ENCODE results near the gene HEATR5A.
"Not testable (repeated sequence)": the region's sequence is repeated elsewhere in the genome, so short reads cannot be mapped to it uniquely, and the experiment has no call there.

DNA sequence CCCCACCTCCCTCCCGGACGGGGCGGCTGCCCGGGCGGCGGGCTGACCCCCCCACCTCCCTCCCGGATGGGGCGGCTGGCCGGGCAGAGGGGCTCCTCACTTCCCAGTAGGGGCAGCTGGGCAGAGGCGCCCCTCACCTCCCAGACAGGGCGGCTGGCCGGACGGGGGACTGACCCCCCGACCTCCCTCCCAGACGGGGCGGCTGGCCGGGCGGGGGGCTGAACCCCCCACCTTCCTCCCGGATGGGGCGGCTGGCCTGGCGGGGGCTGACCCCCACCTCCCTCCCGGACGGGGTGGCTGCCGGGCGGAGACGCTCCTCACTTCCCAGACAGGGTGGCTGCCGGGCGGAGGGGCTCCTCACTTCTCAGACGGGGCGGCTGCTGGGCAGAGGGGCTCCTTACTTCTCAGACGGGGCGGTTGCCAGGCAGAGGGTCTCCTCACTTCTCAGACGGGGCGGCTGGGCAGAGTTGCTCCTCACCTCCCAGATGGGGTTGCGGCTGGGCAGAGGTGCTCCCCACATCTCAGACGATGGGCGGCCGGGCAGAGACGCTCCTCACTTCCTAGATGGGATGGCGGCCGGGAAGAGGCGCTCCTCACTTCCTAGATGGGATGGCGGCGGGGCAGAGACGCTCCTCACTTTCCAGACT, 16.8 kb upstream of the HEATR5A start:
- TF ChIP-seq, protein P1, sequence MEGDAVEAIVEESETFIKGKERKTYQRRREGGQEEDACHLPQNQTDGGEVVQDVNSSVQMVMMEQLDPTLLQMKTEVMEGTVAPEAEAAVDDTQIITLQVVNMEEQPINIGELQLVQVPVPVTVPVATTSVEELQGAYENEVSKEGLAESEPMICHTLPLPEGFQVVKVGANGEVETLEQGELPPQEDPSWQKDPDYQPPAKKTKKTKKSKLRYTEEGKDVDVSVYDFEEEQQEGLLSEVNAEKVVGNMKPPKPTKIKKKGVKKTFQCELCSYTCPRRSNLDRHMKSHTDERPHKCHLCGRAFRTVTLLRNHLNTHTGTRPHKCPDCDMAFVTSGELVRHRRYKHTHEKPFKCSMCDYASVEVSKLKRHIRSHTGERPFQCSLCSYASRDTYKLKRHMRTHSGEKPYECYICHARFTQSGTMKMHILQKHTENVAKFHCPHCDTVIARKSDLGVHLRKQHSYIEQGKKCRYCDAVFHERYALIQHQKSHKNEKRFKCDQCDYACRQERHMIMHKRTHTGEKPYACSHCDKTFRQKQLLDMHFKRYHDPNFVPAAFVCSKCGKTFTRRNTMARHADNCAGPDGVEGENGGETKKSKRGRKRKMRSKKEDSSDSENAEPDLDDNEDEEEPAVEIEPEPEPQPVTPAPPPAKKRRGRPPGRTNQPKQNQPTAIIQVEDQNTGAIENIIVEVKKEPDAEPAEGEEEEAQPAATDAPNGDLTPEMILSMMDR (IDR thresholded peaks at IDR 0.05): not testable (repeated sequence)
- TF ChIP-seq EZH2 (IDR thresholded peaks at IDR 0.05; ENCODE audit: borderline replicate concordance, insufficient read depth, low read depth, low read length, poor library complexity, severe bottlenecking): not testable (repeated sequence)
